ENCODE data around the gene IFT20. TPM values are rescaled to one million over a fixed set of nuclear protein-coding genes. Genes with fewer than 3 reads are reported as not detected.

Gene IFT20
- total and polyA plus RNA-seq, 2 of the 13 experiments (the other 11 are each of a cell fraction or from before 2014, with no cell fraction given) = 28.0 to 37.8 TPM

DNA sequence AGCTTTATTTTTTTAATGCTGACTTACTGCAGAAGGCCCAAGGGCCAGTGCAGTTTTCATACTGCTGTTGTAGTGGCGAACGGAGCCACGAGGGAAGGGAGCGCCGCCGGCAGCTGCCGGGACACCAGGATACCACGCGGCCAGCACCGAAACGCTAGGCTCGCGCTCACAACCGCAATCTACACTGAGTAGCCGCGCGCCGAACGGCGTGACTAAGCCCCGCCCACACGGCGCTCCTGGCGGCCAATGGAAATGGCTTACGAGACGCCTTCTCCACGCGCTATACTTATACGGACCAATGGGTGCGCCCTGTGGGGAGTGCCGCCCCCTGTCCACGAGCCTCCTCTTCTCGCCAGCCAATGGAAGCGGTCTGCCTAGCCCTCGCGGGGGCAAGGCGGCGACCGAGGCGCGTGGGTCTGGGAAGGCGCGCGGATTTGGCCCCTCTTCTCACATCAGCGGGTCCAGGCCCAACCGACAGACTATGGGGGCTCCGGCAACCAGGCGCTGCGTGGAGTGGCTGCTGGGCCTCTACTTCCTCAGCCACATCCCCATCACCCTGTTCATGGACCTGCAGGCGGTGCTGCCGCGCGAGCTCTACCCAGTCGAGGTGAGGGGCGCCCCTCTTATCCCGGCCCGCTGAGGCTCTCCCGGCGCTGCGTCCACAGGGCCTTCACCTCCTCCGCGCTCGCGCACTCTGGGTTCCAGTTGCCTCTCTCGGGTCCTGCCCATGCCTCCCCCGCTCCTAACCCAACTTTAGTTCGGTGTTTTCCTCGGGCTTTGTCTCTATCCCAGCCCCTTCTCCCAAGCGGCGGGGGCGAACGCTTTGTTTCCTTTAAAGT lies 16.3 kb downstream of the IFT20 start, which contains the start of gene TMEM97 (continued):
- TF ChIP-seq, protein P1, sequence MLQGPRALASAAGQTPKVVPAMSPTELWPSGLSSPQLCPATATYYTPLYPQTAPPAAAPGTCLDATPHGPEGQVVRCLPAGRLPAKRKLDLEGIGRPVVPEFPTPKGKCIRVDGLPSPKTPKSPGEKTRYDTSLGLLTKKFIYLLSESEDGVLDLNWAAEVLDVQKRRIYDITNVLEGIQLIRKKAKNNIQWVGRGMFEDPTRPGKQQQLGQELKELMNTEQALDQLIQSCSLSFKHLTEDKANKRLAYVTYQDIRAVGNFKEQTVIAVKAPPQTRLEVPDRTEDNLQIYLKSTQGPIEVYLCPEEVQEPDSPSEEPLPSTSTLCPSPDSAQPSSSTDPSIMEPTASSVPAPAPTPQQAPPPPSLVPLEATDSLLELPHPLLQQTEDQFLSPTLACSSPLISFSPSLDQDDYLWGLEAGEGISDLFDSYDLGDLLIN (CRISPR knock-in tag; IDR thresholded peaks at IDR 0.05; ENCODE audit: borderline replicate concordance) = peak; percentile 65; the same call in 1 of the 2 replicates
- TF ChIP-seq ZC3H13 (CRISPR knock-in tag; IDR thresholded peaks at IDR 0.05) = no peak; the same call in 1 of the 2 replicates
- TF ChIP-seq, protein P2, sequence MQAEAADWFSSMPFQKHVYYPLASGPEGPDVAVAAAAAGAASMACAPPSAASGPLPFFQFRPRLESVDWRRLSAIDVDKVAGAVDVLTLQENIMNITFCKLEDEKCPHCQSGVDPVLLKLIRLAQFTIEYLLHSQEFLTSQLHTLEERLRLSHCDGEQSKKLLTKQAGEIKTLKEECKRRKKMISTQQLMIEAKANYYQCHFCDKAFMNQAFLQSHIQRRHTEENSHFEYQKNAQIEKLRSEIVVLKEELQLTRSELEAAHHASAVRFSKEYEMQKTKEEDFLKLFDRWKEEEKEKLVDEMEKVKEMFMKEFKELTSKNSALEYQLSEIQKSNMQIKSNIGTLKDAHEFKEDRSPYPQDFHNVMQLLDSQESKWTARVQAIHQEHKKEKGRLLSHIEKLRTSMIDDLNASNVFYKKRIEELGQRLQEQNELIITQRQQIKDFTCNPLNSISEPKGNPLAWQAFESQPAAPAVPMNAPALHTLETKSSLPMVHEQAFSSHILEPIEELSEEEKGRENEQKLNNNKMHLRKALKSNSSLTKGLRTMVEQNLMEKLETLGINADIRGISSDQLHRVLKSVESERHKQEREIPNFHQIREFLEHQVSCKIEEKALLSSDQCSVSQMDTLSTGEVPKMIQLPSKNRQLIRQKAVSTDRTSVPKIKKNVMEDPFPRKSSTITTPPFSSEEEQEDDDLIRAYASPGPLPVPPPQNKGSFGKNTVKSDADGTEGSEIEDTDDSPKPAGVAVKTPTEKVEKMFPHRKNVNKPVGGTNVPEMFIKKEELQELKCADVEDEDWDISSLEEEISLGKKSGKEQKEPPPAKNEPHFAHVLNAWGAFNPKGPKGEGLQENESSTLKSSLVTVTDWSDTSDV (CRISPR knock-in tag; IDR thresholded peaks at IDR 0.05) = peak; percentile 75; the same call in 1 of the 2 replicates
- no peak for TF ChIP-seq MED8 (CRISPR knock-in tag; IDR thresholded peaks at IDR 0.05; ENCODE audit: insufficient replicate concordance)
- TF ChIP-seq CBFB (CRISPR knock-in tag; IDR thresholded peaks at IDR 0.05) = 0 out of 2 replicates have a peak, but pooled peaks have one; percentile 29
- peak; percentile 68; the same call in 1 of the 2 replicates for TF ChIP-seq YEATS4 (CRISPR knock-in tag; IDR thresholded peaks at IDR 0.05; ENCODE audit: borderline replicate concordance)
- peak; percentile 78 for TF ChIP-seq ZNF788 (CRISPR knock-in tag; IDR thresholded peaks at IDR 0.05; ENCODE audit: borderline replicate concordance)
- 0 out of 2 replicates have a peak, but pooled peaks have one; percentile 31 for TF ChIP-seq GPN1 (CRISPR knock-in tag; IDR thresholded peaks at IDR 0.05; ENCODE audit: borderline replicate concordance)
- no peak for TF ChIP-seq SRSF9 (IDR thresholded peaks at IDR 0.05; ENCODE audit: borderline replicate concordance, insufficient read depth, low read depth, low read length, poor library complexity, severe bottlenecking)
- TF ChIP-seq PRPF4 (IDR thresholded peaks at IDR 0.05; ENCODE audit: low read depth, low read length, poor library complexity, severe bottlenecking) = no peak
- no peak for TF ChIP-seq ZKSCAN1 (IDR thresholded peaks at IDR 0.05; ENCODE audit: low read length)
- TF ChIP-seq, protein P3, sequence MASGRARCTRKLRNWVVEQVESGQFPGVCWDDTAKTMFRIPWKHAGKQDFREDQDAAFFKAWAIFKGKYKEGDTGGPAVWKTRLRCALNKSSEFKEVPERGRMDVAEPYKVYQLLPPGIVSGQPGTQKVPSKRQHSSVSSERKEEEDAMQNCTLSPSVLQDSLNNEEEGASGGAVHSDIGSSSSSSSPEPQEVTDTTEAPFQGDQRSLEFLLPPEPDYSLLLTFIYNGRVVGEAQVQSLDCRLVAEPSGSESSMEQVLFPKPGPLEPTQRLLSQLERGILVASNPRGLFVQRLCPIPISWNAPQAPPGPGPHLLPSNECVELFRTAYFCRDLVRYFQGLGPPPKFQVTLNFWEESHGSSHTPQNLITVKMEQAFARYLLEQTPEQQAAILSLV (CRISPR knock-in tag; IDR thresholded peaks at IDR 0.05; ENCODE audit: borderline replicate concordance) = peak; percentile 55
- TF ChIP-seq ZNF562 (CRISPR knock-in tag; IDR thresholded peaks at IDR 0.05; ENCODE audit: borderline replicate concordance) = no peak
- TF ChIP-seq NRL (CRISPR knock-in tag; IDR thresholded peaks at IDR 0.05; ENCODE audit: borderline replicate concordance) = peak; percentile 94
- no peak; the same call in 1 of the 2 replicates for TF ChIP-seq ETV5 (CRISPR knock-in tag; IDR thresholded peaks at IDR 0.05; ENCODE audit: borderline replicate concordance)
- no peak for TF ChIP-seq IKZF1 (IDR thresholded peaks at IDR 0.05)
- TF ChIP-seq ZNF446 (CRISPR knock-in tag; IDR thresholded peaks at IDR 0.05) = peak; percentile 22; the same call in 1 of the 2 replicates
- TF ChIP-seq, protein P4, sequence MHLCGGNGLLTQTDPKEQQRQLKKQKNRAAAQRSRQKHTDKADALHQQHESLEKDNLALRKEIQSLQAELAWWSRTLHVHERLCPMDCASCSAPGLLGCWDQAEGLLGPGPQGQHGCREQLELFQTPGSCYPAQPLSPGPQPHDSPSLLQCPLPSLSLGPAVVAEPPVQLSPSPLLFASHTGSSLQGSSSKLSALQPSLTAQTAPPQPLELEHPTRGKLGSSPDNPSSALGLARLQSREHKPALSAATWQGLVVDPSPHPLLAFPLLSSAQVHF (CRISPR knock-in tag; IDR thresholded peaks at IDR 0.05) = no peak; the same call in 1 of the 2 replicates
- TF ChIP-seq ZNF333 (CRISPR knock-in tag; IDR thresholded peaks at IDR 0.05; ENCODE audit: borderline replicate concordance) = no peak
- no peak for TF ChIP-seq ZBTB1 (CRISPR knock-in tag; IDR thresholded peaks at IDR 0.05; ENCODE audit: borderline replicate concordance)
- no peak for TF ChIP-seq KDM1A (CRISPR knock-in tag; IDR thresholded peaks at IDR 0.05)
- peak; percentile 85 for TF ChIP-seq DMAP1 (CRISPR knock-in tag; IDR thresholded peaks at IDR 0.05)
- no peak; the same call in 1 of the 2 replicates for TF ChIP-seq DNMT1 (CRISPR knock-in tag; IDR thresholded peaks at IDR 0.05)
- peak; percentile 27; the same call in 1 of the 2 replicates for TF ChIP-seq PAX8 (CRISPR knock-in tag; IDR thresholded peaks at IDR 0.05; ENCODE audit: borderline replicate concordance)

Data from HepG2 (cell line).